SK-N-SH treated with all-trans-retinoic acid at 6 μM for 48 hours (cell line): Measurements from ENCODE around the gene ATP1B4.

Source experiments
- ATAC-seq: fragments of 200-7000 bp; cut with Tn5 transposase; 3 replicates; pipeline ENCODE4 v1.9.1; 2020; ENCODE audit warnings: mild to moderate bottlenecking, moderate library complexity
- ARNTL ChIP-seq: fragments of 450-650 bp; formaldehyde crosslinking; IDR thresholded peaks from 2 replicates; pipeline ENCODE4 v1.5.0; 2020; ENCODE audit warnings: low read depth, mild to moderate bottlenecking, moderate library complexity, borderline replicate concordance
- BACH2 ChIP-seq: fragments of 250-450 bp; sonication (Bioruptor Pico); IDR thresholded peaks from 2 replicates; pipeline ENCODE4 v1.9.0; 2021; ENCODE audit warnings: mild to moderate bottlenecking, borderline replicate concordance
- CSDC2 ChIP-seq: fragments of 250-450 bp; sonication (Bioruptor Pico); IDR thresholded peaks from 2 replicates; pipeline ENCODE4 v1.5.0; 2020; ENCODE audit warnings: mild to moderate bottlenecking, moderate library complexity
- ESRRG ChIP-seq: fragments of 250-450 bp; sonication (Bioruptor Pico); IDR thresholded peaks from 2 replicates; pipeline ENCODE4 v1.6.1; 2021; ENCODE audit warnings: mild to moderate bottlenecking
- GLIS3 ChIP-seq: fragments of 250-450 bp; sonication (Bioruptor Pico); IDR thresholded peaks from 2 replicates; pipeline ENCODE4 v1.5.0; 2020; ENCODE audit warnings: mild to moderate bottlenecking, moderate library complexity
- ISL1 ChIP-seq: fragments of 250-450 bp; sonication (Bioruptor Pico); IDR thresholded peaks from 2 replicates; pipeline ENCODE4 v2.1.2; 2022; ENCODE audit warnings: mild to moderate bottlenecking, moderate library complexity
- OSR1 ChIP-seq: fragments of 250-450 bp; sonication (Bioruptor Pico); IDR thresholded peaks from 2 replicates; pipeline ENCODE4 v1.8.0; 2022; ENCODE audit warnings: moderate library complexity, mild to moderate bottlenecking, inconsistent platforms
- PPARA ChIP-seq: fragments of 250-450 bp; sonication (Bioruptor Pico); IDR thresholded peaks from 2 replicates; pipeline ENCODE4 v1.5.0; 2020; ENCODE audit warnings: mild to moderate bottlenecking, borderline replicate concordance
- RARB ChIP-seq: fragments of 250-450 bp; sonication (Bioruptor Pico); IDR thresholded peaks from 2 replicates; pipeline ENCODE4 v1.8.0; 2021; ENCODE audit warnings: mild to moderate bottlenecking, moderate library complexity
- TOX ChIP-seq: fragments of 250-450 bp; sonication (Bioruptor Pico); IDR thresholded peaks from 2 replicates; pipeline ENCODE4 v1.8.0; 2021; ENCODE audit warnings: mild to moderate bottlenecking, moderate library complexity, borderline replicate concordance
- ZC3H10 ChIP-seq: fragments of 250-450 bp; sonication (Bioruptor Pico); IDR thresholded peaks from 2 replicates; pipeline ENCODE4 v1.5.1; 2021; ENCODE audit warnings: mild to moderate bottlenecking, moderate library complexity
- ZFP30 ChIP-seq: fragments of 450-650 bp; formaldehyde crosslinking; IDR thresholded peaks from 2 replicates; pipeline ENCODE4 v1.5.0; 2022; ENCODE audit warnings: mild to moderate bottlenecking, moderate library complexity
- ZNF565 ChIP-seq: fragments of 450-650 bp; formaldehyde crosslinking; conservative IDR thresholded peaks from 2 replicates; pipeline ENCODE4 v1.5.0; 2020; ENCODE audit warnings: low read depth, mild to moderate bottlenecking, moderate library complexity
- ZNF8 ChIP-seq: fragments of 450-650 bp; formaldehyde crosslinking; IDR thresholded peaks from 2 replicates; pipeline ENCODE4 v1.5.0; 2020; ENCODE audit warnings: mild to moderate bottlenecking, moderate library complexity
- TF ChIP-seq, protein P1 (sequence below): fragments of 250-450 bp; sonication (Bioruptor Pico); IDR thresholded peaks from 2 replicates; pipeline ENCODE4 v1.5.1; 2020; ENCODE audit warnings: low read depth, mild to moderate bottlenecking, moderate library complexity
- TF ChIP-seq, protein P2 (sequence below): fragments of 250-450 bp; sonication (Bioruptor Pico); IDR thresholded peaks from 2 replicates; pipeline ENCODE4 v1.5.1; 2021; ENCODE audit warnings: mild to moderate bottlenecking, moderate library complexity
- TF ChIP-seq, protein P3 (sequence below): fragments of 250-450 bp; sonication (Bioruptor Pico); IDR thresholded peaks from 2 replicates; pipeline ENCODE4 v1.8.0; 2020; ENCODE audit warnings: mild to moderate bottlenecking, moderate library complexity, borderline replicate concordance
- TF ChIP-seq, protein P4 (sequence below): fragments of 250-450 bp; sonication (Bioruptor Pico); IDR thresholded peaks from 2 replicates; pipeline ENCODE4 v1.5.0; 2020; ENCODE audit warnings: mild to moderate bottlenecking, moderate library complexity
- TF ChIP-seq, protein P5 (sequence below): fragments of 250-450 bp; sonication (Bioruptor Pico); IDR thresholded peaks from 2 replicates; pipeline ENCODE4 v1.8.0; 2021; ENCODE audit warnings: low read depth, mild to moderate bottlenecking, moderate library complexity, borderline replicate concordance

Gene ATP1B4

DNA sequence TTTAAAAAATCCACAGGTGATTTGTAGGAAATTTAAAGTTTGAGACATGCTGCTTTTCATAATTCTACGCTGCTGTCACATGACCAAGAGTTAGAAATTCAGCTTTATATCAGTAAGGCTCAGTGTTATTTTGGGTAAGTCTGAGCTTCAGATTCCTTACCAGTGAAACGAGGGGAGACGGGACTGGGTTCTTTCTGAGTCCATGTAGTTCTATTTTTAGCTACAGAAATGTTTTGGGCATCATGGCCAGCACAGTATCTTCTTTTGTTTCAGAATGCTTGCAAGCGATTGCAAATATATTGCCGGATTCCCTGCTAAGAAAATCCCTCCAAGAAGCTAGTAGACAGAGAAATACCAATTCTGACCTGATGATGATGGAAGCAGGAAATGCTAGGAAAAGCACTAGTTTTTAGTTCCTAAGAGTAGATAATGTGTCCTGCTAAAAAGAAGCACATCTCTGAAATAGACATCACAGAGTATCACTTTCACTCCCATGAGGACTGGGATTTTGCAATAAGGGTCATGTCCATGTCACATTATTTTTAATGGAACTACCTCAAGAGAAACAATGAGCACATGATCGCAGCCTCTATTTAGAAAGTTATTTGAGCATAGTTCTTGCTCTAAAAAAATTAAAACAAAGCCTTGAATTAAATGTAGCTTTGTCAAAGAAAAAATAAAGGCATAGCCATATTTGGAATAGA lies 10.9 kb downstream of the ATP1B4 start:
- no peak for ATAC-seq
- TF ChIP-seq PPARA (CRISPR knock-in tag) (no peak), ARNTL (CRISPR knock-in tag) (no peak), ZNF565 (CRISPR knock-in tag) (no peak), RARB (CRISPR knock-in tag) (no peak), OSR1 (CRISPR knock-in tag) (no peak), GLIS3 (CRISPR knock-in tag) (no peak), BACH2 (CRISPR knock-in tag) (no peak), CSDC2 (CRISPR knock-in tag) (no peak), ZFP30 (CRISPR knock-in tag) (no peak), ZNF8 (no peak), TOX (CRISPR knock-in tag) (no peak), ESRRG (CRISPR knock-in tag) (no peak), ZC3H10 (CRISPR knock-in tag) (no peak), ISL1 (CRISPR knock-in tag) (no peak)
- TF ChIP-seq, protein P1, sequence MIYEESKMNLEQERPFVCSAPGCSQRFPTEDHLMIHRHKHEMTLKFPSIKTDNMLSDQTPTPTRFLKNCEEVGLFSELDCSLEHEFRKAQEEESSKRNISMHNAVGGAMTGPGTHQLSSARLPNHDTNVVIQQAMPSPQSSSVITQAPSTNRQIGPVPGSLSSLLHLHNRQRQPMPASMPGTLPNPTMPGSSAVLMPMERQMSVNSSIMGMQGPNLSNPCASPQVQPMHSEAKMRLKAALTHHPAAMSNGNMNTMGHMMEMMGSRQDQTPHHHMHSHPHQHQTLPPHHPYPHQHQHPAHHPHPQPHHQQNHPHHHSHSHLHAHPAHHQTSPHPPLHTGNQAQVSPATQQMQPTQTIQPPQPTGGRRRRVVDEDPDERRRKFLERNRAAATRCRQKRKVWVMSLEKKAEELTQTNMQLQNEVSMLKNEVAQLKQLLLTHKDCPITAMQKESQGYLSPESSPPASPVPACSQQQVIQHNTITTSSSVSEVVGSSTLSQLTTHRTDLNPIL (CRISPR knock-in tag) = no peak
- TF ChIP-seq, protein P2, sequence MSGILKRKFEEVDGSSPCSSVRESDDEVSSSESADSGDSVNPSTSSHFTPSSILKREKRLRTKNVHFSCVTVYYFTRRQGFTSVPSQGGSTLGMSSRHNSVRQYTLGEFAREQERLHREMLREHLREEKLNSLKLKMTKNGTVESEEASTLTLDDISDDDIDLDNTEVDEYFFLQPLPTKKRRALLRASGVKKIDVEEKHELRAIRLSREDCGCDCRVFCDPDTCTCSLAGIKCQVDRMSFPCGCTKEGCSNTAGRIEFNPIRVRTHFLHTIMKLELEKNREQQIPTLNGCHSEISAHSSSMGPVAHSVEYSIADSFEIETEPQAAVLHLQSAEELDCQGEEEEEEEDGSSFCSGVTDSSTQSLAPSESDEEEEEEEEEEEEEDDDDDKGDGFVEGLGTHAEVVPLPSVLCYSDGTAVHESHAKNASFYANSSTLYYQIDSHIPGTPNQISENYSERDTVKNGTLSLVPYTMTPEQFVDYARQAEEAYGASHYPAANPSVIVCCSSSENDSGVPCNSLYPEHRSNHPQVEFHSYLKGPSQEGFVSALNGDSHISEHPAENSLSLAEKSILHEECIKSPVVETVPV (CRISPR knock-in tag) = no peak
- TF ChIP-seq, protein P3, sequence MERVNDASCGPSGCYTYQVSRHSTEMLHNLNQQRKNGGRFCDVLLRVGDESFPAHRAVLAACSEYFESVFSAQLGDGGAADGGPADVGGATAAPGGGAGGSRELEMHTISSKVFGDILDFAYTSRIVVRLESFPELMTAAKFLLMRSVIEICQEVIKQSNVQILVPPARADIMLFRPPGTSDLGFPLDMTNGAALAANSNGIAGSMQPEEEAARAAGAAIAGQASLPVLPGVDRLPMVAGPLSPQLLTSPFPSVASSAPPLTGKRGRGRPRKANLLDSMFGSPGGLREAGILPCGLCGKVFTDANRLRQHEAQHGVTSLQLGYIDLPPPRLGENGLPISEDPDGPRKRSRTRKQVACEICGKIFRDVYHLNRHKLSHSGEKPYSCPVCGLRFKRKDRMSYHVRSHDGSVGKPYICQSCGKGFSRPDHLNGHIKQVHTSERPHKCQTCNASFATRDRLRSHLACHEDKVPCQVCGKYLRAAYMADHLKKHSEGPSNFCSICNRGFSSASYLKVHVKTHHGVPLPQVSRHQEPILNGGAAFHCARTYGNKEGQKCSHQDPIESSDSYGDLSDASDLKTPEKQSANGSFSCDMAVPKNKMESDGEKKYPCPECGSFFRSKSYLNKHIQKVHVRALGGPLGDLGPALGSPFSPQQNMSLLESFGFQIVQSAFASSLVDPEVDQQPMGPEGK (CRISPR knock-in tag) = no peak
- TF ChIP-seq, protein P4, sequence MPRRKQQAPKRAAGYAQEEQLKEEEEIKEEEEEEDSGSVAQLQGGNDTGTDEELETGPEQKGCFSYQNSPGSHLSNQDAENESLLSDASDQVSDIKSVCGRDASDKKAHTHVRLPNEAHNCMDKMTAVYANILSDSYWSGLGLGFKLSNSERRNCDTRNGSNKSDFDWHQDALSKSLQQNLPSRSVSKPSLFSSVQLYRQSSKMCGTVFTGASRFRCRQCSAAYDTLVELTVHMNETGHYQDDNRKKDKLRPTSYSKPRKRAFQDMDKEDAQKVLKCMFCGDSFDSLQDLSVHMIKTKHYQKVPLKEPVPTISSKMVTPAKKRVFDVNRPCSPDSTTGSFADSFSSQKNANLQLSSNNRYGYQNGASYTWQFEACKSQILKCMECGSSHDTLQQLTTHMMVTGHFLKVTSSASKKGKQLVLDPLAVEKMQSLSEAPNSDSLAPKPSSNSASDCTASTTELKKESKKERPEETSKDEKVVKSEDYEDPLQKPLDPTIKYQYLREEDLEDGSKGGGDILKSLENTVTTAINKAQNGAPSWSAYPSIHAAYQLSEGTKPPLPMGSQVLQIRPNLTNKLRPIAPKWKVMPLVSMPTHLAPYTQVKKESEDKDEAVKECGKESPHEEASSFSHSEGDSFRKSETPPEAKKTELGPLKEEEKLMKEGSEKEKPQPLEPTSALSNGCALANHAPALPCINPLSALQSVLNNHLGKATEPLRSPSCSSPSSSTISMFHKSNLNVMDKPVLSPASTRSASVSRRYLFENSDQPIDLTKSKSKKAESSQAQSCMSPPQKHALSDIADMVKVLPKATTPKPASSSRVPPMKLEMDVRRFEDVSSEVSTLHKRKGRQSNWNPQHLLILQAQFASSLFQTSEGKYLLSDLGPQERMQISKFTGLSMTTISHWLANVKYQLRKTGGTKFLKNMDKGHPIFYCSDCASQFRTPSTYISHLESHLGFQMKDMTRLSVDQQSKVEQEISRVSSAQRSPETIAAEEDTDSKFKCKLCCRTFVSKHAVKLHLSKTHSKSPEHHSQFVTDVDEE (CRISPR knock-in tag) = no peak
- TF ChIP-seq, protein P5, sequence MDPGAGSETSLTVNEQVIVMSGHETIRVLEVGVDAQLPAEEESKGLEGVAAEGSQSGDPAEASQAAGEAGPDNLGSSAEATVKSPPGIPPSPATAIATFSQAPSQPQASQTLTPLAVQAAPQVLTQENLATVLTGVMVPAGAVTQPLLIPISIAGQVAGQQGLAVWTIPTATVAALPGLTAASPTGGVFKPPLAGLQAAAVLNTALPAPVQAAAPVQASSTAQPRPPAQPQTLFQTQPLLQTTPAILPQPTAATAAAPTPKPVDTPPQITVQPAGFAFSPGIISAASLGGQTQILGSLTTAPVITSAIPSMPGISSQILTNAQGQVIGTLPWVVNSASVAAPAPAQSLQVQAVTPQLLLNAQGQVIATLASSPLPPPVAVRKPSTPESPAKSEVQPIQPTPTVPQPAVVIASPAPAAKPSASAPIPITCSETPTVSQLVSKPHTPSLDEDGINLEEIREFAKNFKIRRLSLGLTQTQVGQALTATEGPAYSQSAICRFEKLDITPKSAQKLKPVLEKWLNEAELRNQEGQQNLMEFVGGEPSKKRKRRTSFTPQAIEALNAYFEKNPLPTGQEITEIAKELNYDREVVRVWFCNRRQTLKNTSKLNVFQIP (CRISPR knock-in tag) = no peak

DNA sequence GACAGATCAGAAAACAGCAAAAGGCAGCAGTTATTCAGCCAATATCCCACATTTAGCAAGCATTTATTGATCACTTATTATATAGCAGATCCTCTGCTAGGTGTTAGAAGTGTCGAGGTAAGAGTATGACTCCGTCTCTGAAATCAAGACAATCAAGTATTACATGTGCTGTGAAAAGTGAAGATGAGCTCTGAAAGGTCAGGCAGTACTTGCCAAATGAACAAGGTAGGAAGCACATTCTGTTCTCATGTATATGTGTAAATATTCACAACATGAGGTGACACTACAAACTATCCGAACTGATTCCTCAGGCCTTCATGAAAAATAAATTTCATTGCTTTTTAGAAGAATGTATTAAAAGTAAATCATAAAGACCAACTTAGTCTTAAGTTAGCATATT lies 15.3 kb downstream of the ATP1B4 start:
- TF ChIP-seq, protein P5 (CRISPR knock-in tag) = no peak
- TF ChIP-seq ZNF565 (CRISPR knock-in tag) = no peak
- TF ChIP-seq ZNF8 = no peak
- ATAC-seq = no peak
